CD4-positive, alpha-beta T cell (primary cell): ENCODE results near the gene MYO18A. TPM values are rescaled to one million over a fixed set of nuclear protein-coding genes. Genes with fewer than 3 reads are reported as not detected.
A peak's percentile ranks its signal among the peaks of the same experiment; 100 is the strongest.

Experiments used
- ATAC-seq: fragments of 200-7000 bp; cut with Tn5 transposase; one replicate; pipeline ENCODE4 v1.10.0; 2022; ENCODE audit warnings: mild to moderate bottlenecking; ENCODE audit not compliant: poor library complexity
- CTCF ChIA-PET: fragments of 350-600 bp; sonication (Branson Sonifier 250); formaldehyde crosslinking; loops from one replicate; lab custom pipeline; 2021; ENCODE audit warnings: antibody characterized with exemption, inconsistent platforms; lab: Charles Lee
- POLR2A ChIA-PET: fragments of 350-600 bp; sonication (Branson Sonifier 250); formaldehyde crosslinking; loops from one replicate; lab custom pipeline; 2021; ENCODE audit warnings: antibody characterized with exemption, inconsistent platforms; lab: Charles Lee
- DNase-seq, 14 experiments: peaks; one replicate each; pipeline ENCODE4 v3.0.0-alpha.2; 2013 to 2020; ENCODE audit warnings: mixed read lengths in 2 of 14
- H3K27ac ChIP-seq, 2 donors: one replicate each; pipeline versions ENCODE4 v1.5.1 to v1.7.0; 2013; ENCODE audit warnings: low read length in 2 of 2, low read depth in 1 of 2, mild to moderate bottlenecking in 1 of 2
- H3K27me3 ChIP-seq, 2 experiments: 1 replicate in 1 of 2; 2 replicates in 1 of 2; pipeline versions ENCODE4 v1.6.1 to v1.7.0; 2013; ENCODE audit warnings: low read length in 2 of 2, control low read depth in 1 of 2, mild to moderate bottlenecking in 1 of 2, moderate library complexity in 1 of 2; ENCODE audit not compliant: insufficient read depth in 2 of 2, control insufficient read depth in 1 of 2
- H3K36me3 ChIP-seq: one replicate; pipeline ENCODE4 v1.6.1; 2013; ENCODE audit warnings: low read length, control low read depth; ENCODE audit not compliant: insufficient read depth
- H3K4me1 ChIP-seq: one replicate; pipeline ENCODE4 v1.6.1; 2013; ENCODE audit warnings: low read length, control low read depth; ENCODE audit not compliant: insufficient read depth
- H3K4me3 ChIP-seq: one replicate; pipeline ENCODE4 v1.5.1; 2013; ENCODE audit warnings: mild to moderate bottlenecking, low read length, moderate library complexity
- H3K9me3 ChIP-seq, 2 experiments: 1 replicate in 1 of 2; 2 replicates in 1 of 2; pipeline versions ENCODE4 v1.6.1 to v1.7.0; 2013; ENCODE audit warnings: low read length in 2 of 2, mild to moderate bottlenecking in 2 of 2, control low read depth in 1 of 2, moderate library complexity in 1 of 2; ENCODE audit not compliant: control insufficient read depth in 1 of 2, insufficient read depth in 1 of 2
- H3K27ac Mint-ChIP-seq: one replicate; pipeline ENCODE4 v1.8.0; 2020; ENCODE audit warnings: mixed read lengths
- H3K27me3 Mint-ChIP-seq: one replicate; pipeline ENCODE4 v1.8.0; 2021; ENCODE audit warnings: mixed read lengths
- H3K36me3 Mint-ChIP-seq: one replicate; pipeline ENCODE4 v1.8.0; 2021; ENCODE audit warnings: low read depth, mixed read lengths
- H3K4me1 Mint-ChIP-seq: one replicate; pipeline ENCODE4 v1.8.0; 2021; ENCODE audit warnings: low read depth, mixed read lengths
- H3K4me3 Mint-ChIP-seq: one replicate; pipeline ENCODE4 v1.8.0; 2020; ENCODE audit warnings: mild to moderate bottlenecking, mixed read lengths
- H3K9me3 Mint-ChIP-seq: one replicate; pipeline ENCODE4 v1.8.0; 2020; ENCODE audit warnings: mixed read lengths
- intact Hi-C, 2 experiments: fragments of 100-400 bp; cut with DNase I in 1 of 2; cut with micrococcal nuclease in 1 of 2; formaldehyde crosslinking; loops; one replicate each; pipeline versions ENCODE4 v1.15.1 to v1.9.0; 2023 to 2025; cut with DNase I, micrococcal nuclease
- total RNA-seq, 174 experiments: library from RNA in 2 of 174; stranded (reverse) in 2 of 174; gene quantifications; one replicate each; pipeline ENCODE4 v1.2.3 and lab custom pipeline; 2021 to 2026
- TF ChIP-seq, protein P1 (sequence below): fragments of 200-600 bp; IDR thresholded peaks from one replicate; pipeline ENCODE4 v1.8.0; 2022; ENCODE audit warnings: antibody characterized with exemption, mild to moderate bottlenecking

Gene MYO18A
- total RNA-seq, 2 experiments from 2014 or later, result 87.0 to 90.1 TPM

DNA sequence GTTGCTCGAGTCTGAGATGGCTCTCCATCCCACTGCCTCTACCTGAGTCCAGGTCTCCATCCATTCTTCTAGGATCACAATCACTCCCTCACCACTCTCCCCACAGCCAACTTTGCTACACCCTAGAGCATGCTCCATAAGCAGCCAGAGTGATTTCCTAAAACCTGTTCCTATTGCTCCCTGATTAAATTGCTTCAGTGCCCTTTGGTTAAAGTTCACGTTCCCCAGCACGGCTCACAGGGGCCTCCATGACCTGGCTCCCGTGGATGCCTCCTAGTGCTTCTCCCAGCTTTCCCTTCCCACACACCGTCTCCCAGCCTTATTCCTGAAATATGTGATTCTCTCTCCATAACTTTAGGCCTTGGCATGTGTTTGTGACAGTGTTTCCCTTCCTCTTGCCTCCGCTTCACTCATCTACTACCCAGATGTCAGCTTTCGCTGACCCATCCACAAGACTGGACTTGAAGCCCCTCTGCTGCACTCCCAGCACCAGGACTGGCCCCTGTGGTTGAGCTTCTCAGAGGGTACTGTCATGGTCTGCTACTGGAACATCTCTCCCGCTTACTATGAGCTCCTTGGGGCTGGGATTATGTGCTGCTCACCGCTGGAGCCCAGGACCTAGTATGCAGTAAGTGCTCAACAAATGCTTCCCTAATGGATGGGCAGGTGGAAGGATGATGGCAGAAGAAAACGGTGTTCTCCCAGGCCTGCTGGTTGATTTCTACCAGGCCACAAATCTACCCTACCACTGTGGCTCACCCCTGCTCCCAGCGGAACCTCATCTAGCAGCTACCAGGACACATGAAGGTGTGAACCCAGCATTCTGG, 17.9 kb downstream of the MYO18A start:
- ATAC-seq (no peak), DNase-seq (no peak)
- Histone ChIP-seq H3K27me3 (no peaks in the 10 kb centered on the region), H3K27ac (no peak overlapping the region), H3K36me3 (peaks cover 6% of the 10 kb centered on the region), H3K4me1 (peaks cover 13% of the 10 kb centered on the region), H3K9me3 (no peaks in the 10 kb centered on the region), H3K4me3 (no peak overlapping the region)
- ChIA-PET POLR2A (no interaction called here), CTCF (interaction anchor here (1.4 kb wide), 1 partner anchor 18 kb away, joined by 5 read pairs; the partner anchor contains the start of gene MYO18A)
- Mint-ChIP-seq H3K4me1 (peaks cover 17% of the 10 kb centered on the region), H3K27ac (no peak overlapping the region), H3K9me3 (no peaks in the 10 kb centered on the region), H3K36me3 (peaks cover 20% of the 10 kb centered on the region), H3K4me3 (no peak overlapping the region), H3K27me3 (no peaks in the 10 kb centered on the region)
- intact Hi-C loops, result no loop called here
- TF ChIP-seq, protein P1, sequence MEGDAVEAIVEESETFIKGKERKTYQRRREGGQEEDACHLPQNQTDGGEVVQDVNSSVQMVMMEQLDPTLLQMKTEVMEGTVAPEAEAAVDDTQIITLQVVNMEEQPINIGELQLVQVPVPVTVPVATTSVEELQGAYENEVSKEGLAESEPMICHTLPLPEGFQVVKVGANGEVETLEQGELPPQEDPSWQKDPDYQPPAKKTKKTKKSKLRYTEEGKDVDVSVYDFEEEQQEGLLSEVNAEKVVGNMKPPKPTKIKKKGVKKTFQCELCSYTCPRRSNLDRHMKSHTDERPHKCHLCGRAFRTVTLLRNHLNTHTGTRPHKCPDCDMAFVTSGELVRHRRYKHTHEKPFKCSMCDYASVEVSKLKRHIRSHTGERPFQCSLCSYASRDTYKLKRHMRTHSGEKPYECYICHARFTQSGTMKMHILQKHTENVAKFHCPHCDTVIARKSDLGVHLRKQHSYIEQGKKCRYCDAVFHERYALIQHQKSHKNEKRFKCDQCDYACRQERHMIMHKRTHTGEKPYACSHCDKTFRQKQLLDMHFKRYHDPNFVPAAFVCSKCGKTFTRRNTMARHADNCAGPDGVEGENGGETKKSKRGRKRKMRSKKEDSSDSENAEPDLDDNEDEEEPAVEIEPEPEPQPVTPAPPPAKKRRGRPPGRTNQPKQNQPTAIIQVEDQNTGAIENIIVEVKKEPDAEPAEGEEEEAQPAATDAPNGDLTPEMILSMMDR, result no peak

DNA sequence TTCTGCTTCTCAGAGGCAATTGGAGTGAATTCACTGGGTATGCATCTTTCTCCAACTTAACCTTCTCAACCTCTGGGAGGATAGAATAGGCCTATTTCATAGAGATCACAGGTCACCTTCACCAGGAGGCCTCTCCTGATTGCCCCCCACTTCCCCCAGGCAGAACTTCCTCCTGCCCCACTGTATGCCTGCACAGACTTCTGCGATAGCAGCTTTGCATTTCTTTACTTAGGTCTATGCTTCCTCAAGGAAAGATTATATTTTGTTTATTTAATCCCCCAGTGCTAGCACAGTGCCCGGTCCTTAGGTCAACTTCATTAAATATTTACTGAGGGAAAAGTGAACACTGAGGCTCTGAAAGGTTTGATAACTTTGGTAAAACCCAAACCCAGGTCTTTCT, 19.9 kb downstream of the MYO18A start:
- Histone ChIP-seq H3K4me3 (no peak overlapping the region), H3K36me3 (no peaks in the 10 kb centered on the region), H3K4me1 (peaks cover 27% of the 10 kb centered on the region), H3K27me3 (no peaks in the 10 kb centered on the region), H3K9me3 (no peaks in the 10 kb centered on the region), H3K27ac (no peak overlapping the region)
- DNase-seq (no peak), ATAC-seq (no peak)
- Mint-ChIP-seq H3K9me3 (no peaks in the 10 kb centered on the region), H3K27ac (no peak overlapping the region), H3K4me1 (peaks cover 20% of the 10 kb centered on the region), H3K4me3 (no peak overlapping the region), H3K27me3 (no peaks in the 10 kb centered on the region), H3K36me3 (peaks cover 9% of the 10 kb centered on the region)
- ChIA-PET POLR2A (no interaction called here), CTCF (interaction anchor here (0.7 to 1.7 kb wide), 2 partner anchors 12 to 20 kb away, joined by 3 read pairs; partner anchors contain the start of gene MYO18A)
- TF ChIP-seq, protein P1, result no peak
- intact Hi-C loops, result no loop called here

DNA sequence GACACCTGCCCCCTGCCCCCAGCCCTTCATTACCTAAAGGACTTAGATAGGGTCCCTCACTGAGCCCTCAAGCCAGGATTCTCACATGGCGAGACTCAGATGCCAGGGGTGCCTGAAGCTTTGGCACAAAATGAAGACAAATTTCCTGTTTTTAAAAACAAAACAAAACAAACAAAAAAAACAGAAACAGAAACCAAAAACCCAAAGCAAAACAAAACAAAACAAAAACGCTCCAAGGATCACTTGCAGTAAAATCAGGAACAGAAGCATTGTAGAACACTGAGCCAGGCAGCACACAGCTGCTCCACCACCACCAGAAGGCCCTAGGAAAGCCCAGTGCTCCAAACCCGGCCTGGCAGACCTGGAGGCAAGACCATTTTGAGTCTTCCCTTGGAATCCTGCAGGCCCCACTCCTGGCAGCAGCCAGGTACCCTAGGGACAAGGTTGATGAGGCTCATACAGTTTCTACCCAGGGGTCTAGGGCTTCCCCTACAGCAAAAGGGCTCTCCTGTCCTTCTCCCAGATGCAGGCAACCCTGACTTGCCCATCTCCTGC, 20.8 kb downstream of the MYO18A start:
- CTCF ChIA-PET, result interaction anchor here (1.4 to 1.7 kb wide), 2 partner anchors 21 kb away, joined by 3 to 4 read pairs; partner anchors contain the start of gene MYO18A

More for the DNA sequence above, 20.8 kb downstream of the MYO18A start:
- POLR2A ChIA-PET, result no interaction called here
- TF ChIP-seq, protein P1, result no peak
- intact Hi-C loops, result no loop called here
- Histone ChIP-seq H3K4me1 (peaks cover 36% of the 10 kb centered on the region), H3K36me3 (no peaks in the 10 kb centered on the region), H3K27me3 (no peaks in the 10 kb centered on the region), H3K9me3 (no peaks in the 10 kb centered on the region), H3K4me3 (no peak overlapping the region), H3K27ac (no peak overlapping the region)
- H3K36me3 Mint-ChIP-seq, result no peaks in the 10 kb centered on the region
- ATAC-seq (no peak), DNase-seq (no peak)
- no peaks in the 10 kb centered on the region for H3K9me3 Mint-ChIP-seq
- H3K4me3 Mint-ChIP-seq, result peak overlapping the region; percentile 20
- H3K4me1 Mint-ChIP-seq, result peaks cover 29% of the 10 kb centered on the region
- no peak overlapping the region for H3K27ac Mint-ChIP-seq
- no peaks in the 10 kb centered on the region for H3K27me3 Mint-ChIP-seq
